ENCODE measurements around the gene FAM149B1. TPM values are rescaled to one million over a fixed set of nuclear protein-coding genes. Genes with fewer than 3 reads are reported as not detected.

Gene FAM149B1
- total RNA-seq, 1 experiment from 2014 or later = 14.1 TPM

- TF ChIP-seq CTCF (IDR thresholded peaks at IDR 0.05; ENCODE audit: insufficient read depth in 1 of 2, low read depth in 1 of 2, low read length in 1 of 2, severe bottlenecking in 1 of 2, unreplicated experiment in 1 of 2) = no peak
- peaks cover 36% of the 10 kb centered on the region for H3K4me1 ChIP-seq
- H3K27me3 ChIP-seq (replicated peaks; ENCODE audit: control insufficient read depth, insufficient read depth, low read length) = no peaks in the 10 kb centered on the region
- CTCF ChIA-PET = no interaction called here
- H3K9me3 Mint-ChIP-seq (ENCODE audit: unreplicated experiment) = no peaks in the 10 kb centered on the region
- DNase-seq = no peak
- H3K36me3 ChIP-seq (ENCODE audit: control insufficient read depth, insufficient read depth, low read length) = peaks cover 9% of the 10 kb centered on the region
- no peak overlapping the region for H3K4me3 ChIP-seq (ENCODE audit: low read depth, low read length)
- POLR2A ChIA-PET = interaction anchor here (1.0 kb wide), 1 partner anchor 10 kb away, joined by 3 read pairs; no protein-coding TSS in a partner anchor
- no peak overlapping the region for H3K27ac Mint-ChIP-seq (ENCODE audit: unreplicated experiment)
- H3K9me3 ChIP-seq = no peaks in the 10 kb centered on the region
- H3K4me3 Mint-ChIP-seq (ENCODE audit: unreplicated experiment) = no peak overlapping the region
- H3K36me3 Mint-ChIP-seq (ENCODE audit: insufficient read depth, unreplicated experiment) = peaks cover 90% of the 10 kb centered on the region
- intact Hi-C loops (cut with micrococcal nuclease; ENCODE audit: unreplicated experiment) = loop anchor here (5.0 kb wide), 1 partner anchor 33 kb away; the partner anchor contains the start of genes ECD and FAM149B1
- no peaks in the 10 kb centered on the region for H3K27me3 Mint-ChIP-seq (ENCODE audit: insufficient read depth, unreplicated experiment)
- peaks cover 31% of the 10 kb centered on the region for H3K4me1 Mint-ChIP-seq (ENCODE audit: low read depth, unreplicated experiment)
- no TSS peak for BruUV-seq (replicated peaks)
Observed at GRCh38 chr10:73134727-73135126, 33.2 kb upstream of the FAM149B1 start.

DNA sequence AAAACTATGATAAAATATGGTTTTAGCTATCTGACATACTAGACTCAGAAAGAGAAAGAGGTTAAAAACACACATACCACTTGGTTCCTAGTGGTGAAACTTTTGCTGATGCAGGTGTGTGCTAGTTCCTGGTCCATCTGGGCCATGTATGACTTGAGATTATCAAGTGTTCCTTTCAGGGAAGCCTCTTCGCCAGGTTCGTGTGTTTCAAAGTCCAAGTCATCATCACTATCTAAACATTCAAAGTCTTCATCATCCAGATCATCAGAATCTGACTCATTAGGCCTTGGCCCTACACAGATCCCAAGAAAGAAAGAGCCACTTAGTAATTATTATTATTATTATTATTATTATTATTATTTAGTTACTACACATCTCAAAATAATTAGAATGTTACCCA is 31.3 kb upstream of the FAM149B1 start:
- Mint-ChIP-seq H3K27me3 (ENCODE audit: insufficient read depth, unreplicated experiment) (no peaks in the 10 kb centered on the region), H3K9me3 (ENCODE audit: unreplicated experiment) (no peaks in the 10 kb centered on the region), H3K4me1 (ENCODE audit: low read depth, unreplicated experiment) (peaks cover 23% of the 10 kb centered on the region), H3K27ac (ENCODE audit: unreplicated experiment) (no peak overlapping the region), H3K4me3 (ENCODE audit: unreplicated experiment) (no peak overlapping the region), H3K36me3 (ENCODE audit: insufficient read depth, unreplicated experiment) (peaks cover 95% of the 10 kb centered on the region)
- BruUV-seq (replicated peaks) = no TSS peak
- peak in 1 of 2 experiments; percentile 22 for DNase-seq
- Histone ChIP-seq H3K4me3 (ENCODE audit: low read depth, low read length) (no peak overlapping the region), H3K9me3 (no peaks in the 10 kb centered on the region), H3K27me3 (replicated peaks; ENCODE audit: control insufficient read depth, insufficient read depth, low read length) (no peaks in the 10 kb centered on the region), H3K4me1 (peaks cover 25% of the 10 kb centered on the region), H3K36me3 (ENCODE audit: control insufficient read depth, insufficient read depth, low read length) (peaks cover 4% of the 10 kb centered on the region)
- no peak for TF ChIP-seq CTCF (IDR thresholded peaks at IDR 0.05; ENCODE audit: insufficient read depth in 1 of 2, low read depth in 1 of 2, low read length in 1 of 2, severe bottlenecking in 1 of 2, unreplicated experiment in 1 of 2)
- intact Hi-C loops (cut with micrococcal nuclease; ENCODE audit: unreplicated experiment) = no loop called here
- ChIA-PET CTCF (no interaction called here), POLR2A (no interaction called here)

DNA sequence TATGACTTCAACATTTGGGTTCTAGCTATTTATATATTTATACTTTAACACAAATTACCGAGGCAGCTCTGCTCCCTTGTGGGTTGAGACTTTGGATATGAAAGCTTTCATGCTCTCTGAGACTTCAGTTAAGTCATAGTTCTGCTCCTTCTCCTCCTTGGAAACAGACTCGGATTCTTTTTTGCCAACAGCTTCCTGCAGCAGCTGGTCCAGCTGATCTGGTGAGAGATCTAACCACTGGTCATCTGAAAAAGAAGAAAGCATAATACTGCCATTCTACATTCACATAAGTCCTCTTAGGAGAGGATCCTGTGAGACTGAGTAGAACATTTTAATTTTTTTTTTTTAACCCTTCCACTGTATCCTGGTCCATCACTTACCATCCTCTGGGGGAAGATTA is 28.7 kb upstream of the FAM149B1 start:
- Histone ChIP-seq H3K9me3 (no peaks in the 10 kb centered on the region), H3K4me3 (ENCODE audit: low read depth, low read length) (no peak overlapping the region), H3K27me3 (replicated peaks; ENCODE audit: control insufficient read depth, insufficient read depth, low read length) (no peaks in the 10 kb centered on the region), H3K4me1 (peaks cover 6% of the 10 kb centered on the region), H3K36me3 (ENCODE audit: control insufficient read depth, insufficient read depth, low read length) (peaks cover 4% of the 10 kb centered on the region)
- POLR2A ChIA-PET = interaction anchor here (0.6 kb wide), 1 partner anchor 23 kb away, joined by 4 read pairs; no protein-coding TSS in a partner anchor
- intact Hi-C loops (cut with micrococcal nuclease; ENCODE audit: unreplicated experiment) = no loop called here
- TF ChIP-seq CTCF (IDR thresholded peaks at IDR 0.05; ENCODE audit: insufficient read depth in 1 of 2, low read depth in 1 of 2, low read length in 1 of 2, severe bottlenecking in 1 of 2, unreplicated experiment in 1 of 2) = no peak
- H3K27me3 Mint-ChIP-seq (ENCODE audit: insufficient read depth, unreplicated experiment) = no peaks in the 10 kb centered on the region
- no TSS peak for BruUV-seq (replicated peaks)
- no peak overlapping the region for H3K27ac Mint-ChIP-seq (ENCODE audit: unreplicated experiment)
- peaks cover 92% of the 10 kb centered on the region for H3K36me3 Mint-ChIP-seq (ENCODE audit: insufficient read depth, unreplicated experiment)
- H3K9me3 Mint-ChIP-seq (ENCODE audit: unreplicated experiment) = no peaks in the 10 kb centered on the region
- peaks cover 11% of the 10 kb centered on the region for H3K4me1 Mint-ChIP-seq (ENCODE audit: low read depth, unreplicated experiment)
- CTCF ChIA-PET = no interaction called here
- no peak overlapping the region for H3K4me3 Mint-ChIP-seq (ENCODE audit: unreplicated experiment)
- no peak for DNase-seq
